Epithelial cell of esophagus (primary cell): ENCODE data around the gene CFAP43.

Experiments used
- DNase-seq: peaks from one replicate; pipeline ENCODE4 v3.0.0; 2010; ENCODE audit warnings: low read depth
- H3K4me3 ChIP-seq: 2 replicates; pipeline ENCODE4 v1.5.1; 2011; ENCODE audit warnings: mild to moderate bottlenecking, low read length, control low read depth
- CTCF ChIP-seq: IDR thresholded peaks from 2 replicates; pipeline ENCODE4 v1.5.1; 2011; ENCODE audit warnings: low read depth, mild to moderate bottlenecking, low read length, control low read depth, inconsistent platforms; ENCODE audit not compliant: insufficient read depth; ENCODE audit errors: missing control alignments

CFAP43 gene

DNA sequence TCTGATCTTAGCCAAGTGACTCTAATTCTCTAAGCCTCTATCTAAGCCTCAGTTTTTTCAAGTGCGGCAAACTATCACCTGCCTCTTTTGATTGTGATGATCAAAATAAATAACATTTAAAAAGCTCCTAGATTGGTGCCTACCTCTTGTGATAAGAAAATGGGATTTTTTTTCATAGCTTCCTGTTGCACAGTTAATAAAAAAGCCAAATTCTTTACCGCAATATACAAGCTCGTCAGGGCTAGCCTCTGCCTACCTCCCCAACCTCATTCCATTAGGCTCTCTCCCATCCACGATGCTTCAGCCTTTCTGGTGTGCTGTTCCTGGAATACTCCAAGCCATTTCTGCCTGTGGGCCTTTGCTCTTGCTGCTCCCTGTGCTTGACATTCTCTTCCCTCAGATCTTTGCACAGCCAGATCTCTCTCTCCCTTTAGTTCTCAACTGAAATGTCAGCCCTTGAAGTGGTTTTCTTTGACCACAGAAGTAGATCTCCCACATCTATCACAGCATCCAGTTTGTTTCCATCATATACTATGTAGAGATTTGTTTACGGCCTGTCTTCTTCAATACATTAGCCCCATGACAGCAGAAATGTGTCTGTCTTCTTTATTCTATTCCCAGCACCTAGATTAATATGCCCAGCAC lies 61.4 kb downstream of the CFAP43 start:
- DNase-seq = no peak
- TF ChIP-seq CTCF = no peak
- H3K4me3 ChIP-seq = no peak overlapping the region

DNA sequence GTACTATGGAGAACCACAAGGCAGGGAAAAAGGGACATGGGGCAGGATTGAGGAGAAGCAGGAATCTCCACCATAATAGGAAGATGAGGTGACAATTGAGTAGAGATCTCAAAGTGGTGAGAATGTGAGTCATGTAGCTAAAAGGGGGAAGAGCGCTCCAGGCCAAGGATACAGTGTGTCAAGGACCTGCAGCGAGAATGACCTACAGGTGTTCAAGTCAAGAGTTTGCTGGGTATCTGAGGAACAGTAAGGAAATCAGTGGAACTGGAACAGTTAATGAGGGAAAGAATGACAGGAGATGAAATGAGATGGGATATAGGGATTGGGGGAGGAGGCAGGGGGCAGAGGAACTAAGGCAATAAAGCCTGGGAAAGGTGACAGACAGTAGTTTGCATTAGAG lies 76.6 kb downstream of the CFAP43 start:
- no peak for DNase-seq
- no peak for TF ChIP-seq CTCF
- no peak overlapping the region for H3K4me3 ChIP-seq

DNA sequence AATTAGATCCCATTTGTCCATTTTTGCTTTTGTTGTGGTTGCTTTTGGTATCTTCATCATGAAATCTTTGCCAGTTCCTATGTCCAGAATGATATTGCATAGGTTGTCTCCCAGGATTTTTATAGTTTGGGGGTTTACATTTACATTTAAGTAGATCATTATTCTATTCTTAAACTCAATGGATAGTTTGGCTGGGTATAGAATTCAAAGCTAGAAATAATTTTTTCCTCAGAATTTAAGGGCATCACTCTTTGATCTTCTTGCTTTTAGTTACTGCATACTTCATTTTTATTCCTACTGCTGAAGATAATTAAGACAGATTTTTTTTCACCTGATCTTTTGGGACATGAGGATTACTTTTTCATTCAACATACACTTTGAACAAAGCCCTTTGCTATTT lies 80.4 kb downstream of the CFAP43 start:
- DNase-seq = no peak
- TF ChIP-seq CTCF = no peak

GRCh38 chr10:104150139-104150538 lies 82.0 kb downstream of the CFAP43 start:
- peak; percentile 22 for DNase-seq
- TF ChIP-seq CTCF = no peak
- no peak overlapping the region for H3K4me3 ChIP-seq

More for the DNA sequence above, 80.4 kb downstream of the CFAP43 start:
- no peak overlapping the region for H3K4me3 ChIP-seq

- H3K4me3 ChIP-seq = no peak overlapping the region
- TF ChIP-seq CTCF = no peak
- no peak for DNase-seq
Observed at GRCh38 chr10:104146882-104147281, 85.3 kb downstream of the CFAP43 start.

DNA sequence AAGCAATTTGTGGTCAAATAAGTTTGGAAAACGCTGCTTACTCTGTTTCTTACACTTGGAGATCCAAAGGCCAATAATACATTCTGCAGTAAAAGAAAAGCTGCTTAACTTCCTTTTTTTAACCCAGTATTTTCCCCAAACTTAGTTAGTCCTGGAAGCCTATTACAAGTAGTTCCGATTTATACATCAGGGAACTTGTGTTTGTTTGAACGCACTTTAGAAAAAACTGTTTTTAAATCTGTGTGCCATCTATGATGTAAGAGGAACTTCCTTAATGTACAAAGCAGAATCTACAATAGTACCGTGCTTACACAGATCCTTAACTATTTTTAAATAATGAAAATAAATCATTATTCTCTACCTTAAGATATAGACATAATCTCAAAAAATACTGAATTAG lies 87.2 kb downstream of the CFAP43 start:
- H3K4me3 ChIP-seq = no peak overlapping the region
- DNase-seq = no peak
- TF ChIP-seq CTCF = no peak

DNA sequence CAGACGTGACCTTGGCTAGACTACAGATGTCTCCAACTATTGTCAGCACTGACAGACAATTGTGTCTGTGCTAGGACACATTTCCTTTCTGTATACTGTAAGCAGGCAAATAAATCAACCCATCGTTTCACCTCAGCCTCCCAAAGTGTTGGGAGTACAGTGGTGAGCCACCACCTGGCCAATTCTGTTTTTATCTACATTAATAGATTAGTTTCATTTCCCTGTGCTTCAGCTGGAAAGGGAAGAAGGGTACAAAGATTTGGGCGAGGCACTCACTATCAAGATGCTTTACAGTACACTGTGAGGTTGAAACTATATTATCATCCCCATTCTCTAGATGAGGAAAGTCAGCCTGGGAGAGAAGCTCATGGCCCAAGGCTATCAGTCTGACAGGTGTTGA lies 88.3 kb downstream of the CFAP43 start:
- no peak for DNase-seq
- TF ChIP-seq CTCF = no peak
- H3K4me3 ChIP-seq = no peak overlapping the region
